Left ventricle myocardium superior (tissue), 1 donor: ENCODE measurements around the gene AFMID. TPM values are rescaled to one million over a fixed set of nuclear protein-coding genes. Genes with fewer than 3 reads are reported as not detected.
"Not testable (repeated sequence)": the region's sequence is repeated elsewhere in the genome, so short reads cannot be mapped to it uniquely, and the experiment has no call there.

ENCODE experiments used
- ATAC-seq: fragments of 200-7000 bp; cut with Tn5 transposase; one replicate; pipeline ENCODE4 v1.9.1; 2020; ENCODE audit warnings: mild to moderate bottlenecking, moderate library complexity
- DNase-seq: peaks from one replicate; pipeline ENCODE4 v3.0.0-alpha.2; 2020
- intact Hi-C: fragments of 100-400 bp; cut with micrococcal nuclease; formaldehyde crosslinking; loops from one replicate; pipeline ENCODE4 v1.11.0; 2022
- long read RNA-seq: library from polyadenylated mRNA; unstranded; transcript quantifications from one replicate; pipeline ENCODE4 v2.0.0, GENCODE V29; 2021
- total RNA-seq: library from RNA; stranded (reverse); fragmentation: NEBNext Ultra II Directional; extraction: Animal tissue kit (Norgen Biotek cat#: 25700); gene quantifications from one replicate; pipeline ENCODE4 v1.2.1, GENCODE V29; 2021
- donor health status: DM: no; HTN: yes; CAD: no; lungs with severe emphysema.

AFMID gene, protein sequence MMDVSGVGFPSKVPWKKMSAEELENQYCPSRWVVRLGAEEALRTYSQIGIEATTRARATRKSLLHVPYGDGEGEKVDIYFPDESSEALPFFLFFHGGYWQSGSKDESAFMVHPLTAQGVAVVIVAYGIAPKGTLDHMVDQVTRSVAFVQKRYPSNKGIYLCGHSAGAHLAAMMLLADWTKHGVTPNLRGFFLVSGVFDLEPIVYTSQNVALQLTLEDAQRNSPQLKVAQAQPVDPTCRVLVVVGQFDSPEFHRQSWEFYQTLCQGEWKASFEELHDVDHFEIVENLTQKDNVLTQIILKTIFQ
- total RNA-seq: 45.0 TPM
- long read RNA-seq, partial matches to known transcripts: 0 of 20 reads
- long read RNA-seq, other reads (novel, unspliced or antisense): 17 of 20 reads

GRCh38 chr17:78186692-78187595 is at the start of gene AFMID, which contains the start of gene TK1:
TSS of gene AFMID (plus strand) at chr17:78187362. CDS start at chr17:78187371, 9 bp downstream.
TSS of gene TK1 (minus strand) at chr17:78187052. CDS start at chr17:78186994, 58 bp downstream.
- ATAC-seq (peak; percentile 96), DNase-seq (peak; percentile 97)
- intact Hi-C loops: no loop called here

- intact Hi-C loops: no loop called here
- no peak for ATAC-seq
- peak; percentile 34 for DNase-seq
These were observed 49.6 kb upstream of the AFMID start for GRCh38 chr17:78137392-78138203.

DNA sequence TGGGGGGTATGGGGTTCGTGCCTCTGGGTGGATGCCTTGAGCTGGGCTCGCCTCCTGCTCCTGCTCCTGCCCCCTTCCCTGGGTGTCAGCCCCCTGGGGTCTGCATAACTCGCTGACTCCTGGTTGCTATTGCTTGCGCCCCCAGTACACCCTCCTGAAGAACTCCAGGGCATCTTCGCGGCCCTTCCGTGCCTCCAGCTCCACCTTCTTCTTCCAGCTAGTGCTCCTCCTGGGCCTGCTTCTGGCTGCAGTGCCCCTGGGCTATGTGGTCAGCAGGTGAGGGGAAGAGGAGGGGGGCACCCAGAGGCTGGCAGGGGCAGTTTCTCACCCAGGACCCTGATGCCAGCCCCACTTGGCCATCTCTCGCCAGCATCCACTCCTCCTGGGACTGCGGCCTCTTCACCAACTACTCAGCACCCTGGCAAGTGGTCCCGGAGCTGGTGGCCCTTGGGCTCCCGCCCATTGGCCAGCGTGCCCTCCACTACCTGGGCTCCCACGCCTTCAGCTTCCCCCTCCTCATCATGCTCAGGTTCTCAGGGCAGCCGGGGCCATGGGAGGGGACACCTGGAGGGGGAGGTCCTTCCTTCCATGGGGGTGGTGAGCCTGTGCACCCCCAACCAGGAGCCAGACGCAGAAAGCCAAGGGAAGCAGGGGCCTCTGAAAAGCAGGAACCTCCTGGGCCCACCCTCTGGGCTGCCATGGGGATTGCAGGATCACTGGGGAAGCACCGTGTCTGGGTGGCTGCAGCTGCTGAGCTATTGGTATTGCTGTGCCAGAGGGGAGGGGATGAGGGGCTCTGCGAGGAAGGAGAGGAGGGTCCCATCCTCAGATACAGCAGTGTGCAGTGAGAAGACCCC is 48.7 kb upstream of the AFMID start:
- no peak for DNase-seq
- ATAC-seq: no peak
- intact Hi-C loops: no loop called here

GRCh38 chr17:78139861-78140168 is 47.3 kb upstream of the AFMID start:
- ATAC-seq, DNase-seq, intact Hi-C loops: not testable (repeated sequence)

GRCh38 chr17:78140169-78141051 is 46.8 kb upstream of the AFMID start:
- intact Hi-C loops: no loop called here
- DNase-seq (peak; percentile 92), ATAC-seq (peak; percentile 77)

DNA sequence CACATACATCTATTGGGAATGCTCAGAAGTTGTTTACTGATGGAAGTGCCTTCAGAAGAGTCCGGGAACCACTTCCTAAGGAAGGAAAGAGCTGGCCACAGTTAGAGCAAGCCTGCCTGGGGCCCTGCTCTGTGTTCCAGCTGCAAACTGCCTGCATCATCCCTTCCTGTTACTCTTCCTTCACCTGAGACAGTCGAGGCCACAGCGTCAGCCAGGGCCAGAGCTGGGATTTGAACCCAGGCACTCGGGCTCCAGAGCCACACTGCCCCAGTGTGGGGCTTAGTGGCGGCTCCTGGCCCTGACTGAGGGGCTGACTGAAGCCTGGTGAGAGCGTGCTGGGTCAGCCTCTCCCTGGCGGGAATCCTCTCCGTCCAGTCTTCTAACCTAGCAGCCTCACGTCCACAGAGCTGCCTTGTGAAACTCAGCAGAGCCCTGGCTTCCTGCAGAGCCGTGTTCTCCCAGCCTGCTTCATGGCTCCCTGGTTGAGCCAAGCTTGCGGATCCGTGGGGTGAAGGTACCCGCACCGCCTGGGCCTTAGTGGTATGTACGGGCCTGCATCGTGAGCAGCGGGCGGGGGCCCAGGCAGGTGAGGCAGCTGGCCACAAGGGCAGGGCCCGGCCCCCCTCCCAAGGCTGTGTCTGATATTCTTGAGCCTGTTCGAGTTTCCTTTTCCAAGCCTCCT is 45.6 kb upstream of the AFMID start:
- ATAC-seq (no peak), DNase-seq (no peak)
- intact Hi-C loops: no loop called here

- ATAC-seq (no peak), DNase-seq (no peak)
- intact Hi-C loops: no loop called here
These were observed 44.9 kb upstream of the AFMID start for GRCh38 chr17:78142119-78142861.

DNA sequence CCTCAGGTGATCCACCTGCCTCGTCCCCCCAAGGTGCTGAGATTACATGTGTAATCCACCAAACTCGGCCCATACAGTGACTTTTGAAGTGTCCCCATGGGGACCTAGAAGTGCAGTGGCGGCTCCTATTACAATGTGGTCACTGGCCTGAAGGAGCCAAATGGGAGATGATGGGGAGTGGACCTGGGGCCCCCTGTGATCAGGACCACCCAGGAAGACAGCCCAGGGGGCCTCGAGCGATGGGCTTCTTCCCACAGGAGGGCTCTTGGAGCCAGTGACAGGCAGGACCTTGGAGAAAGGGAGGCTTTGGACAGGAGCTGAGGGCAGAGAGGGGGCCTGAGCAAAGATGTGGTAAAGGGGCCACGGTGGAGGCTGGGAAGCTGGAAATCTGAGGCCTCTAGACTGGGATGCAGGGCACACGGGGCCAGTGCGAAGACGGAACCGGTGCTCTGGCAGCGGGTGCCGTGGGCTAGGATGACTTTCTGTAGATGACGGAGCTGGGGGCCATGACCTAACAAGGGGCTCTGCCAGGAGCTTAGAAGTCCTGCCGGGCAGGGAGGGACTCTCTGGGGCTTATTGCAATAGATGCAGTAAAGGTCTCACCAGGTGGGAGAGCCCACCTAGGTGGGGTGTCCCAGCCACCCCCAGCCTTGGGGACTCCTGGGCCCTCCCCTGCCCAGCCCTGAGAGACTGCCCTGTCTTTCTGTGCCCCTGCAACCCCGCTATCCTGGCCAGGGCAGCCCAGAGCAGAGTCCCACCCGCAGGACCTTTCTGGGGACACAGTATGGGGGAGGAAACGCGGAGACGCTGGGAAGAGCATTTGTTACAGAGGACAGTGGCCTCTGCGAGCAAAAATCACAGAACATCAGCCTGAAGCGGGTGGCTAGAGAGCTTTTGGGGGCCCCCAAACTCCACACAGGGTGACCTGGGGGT is 43.7 kb upstream of the AFMID start:
- DNase-seq: no peak
- intact Hi-C loops: no loop called here

DNA sequence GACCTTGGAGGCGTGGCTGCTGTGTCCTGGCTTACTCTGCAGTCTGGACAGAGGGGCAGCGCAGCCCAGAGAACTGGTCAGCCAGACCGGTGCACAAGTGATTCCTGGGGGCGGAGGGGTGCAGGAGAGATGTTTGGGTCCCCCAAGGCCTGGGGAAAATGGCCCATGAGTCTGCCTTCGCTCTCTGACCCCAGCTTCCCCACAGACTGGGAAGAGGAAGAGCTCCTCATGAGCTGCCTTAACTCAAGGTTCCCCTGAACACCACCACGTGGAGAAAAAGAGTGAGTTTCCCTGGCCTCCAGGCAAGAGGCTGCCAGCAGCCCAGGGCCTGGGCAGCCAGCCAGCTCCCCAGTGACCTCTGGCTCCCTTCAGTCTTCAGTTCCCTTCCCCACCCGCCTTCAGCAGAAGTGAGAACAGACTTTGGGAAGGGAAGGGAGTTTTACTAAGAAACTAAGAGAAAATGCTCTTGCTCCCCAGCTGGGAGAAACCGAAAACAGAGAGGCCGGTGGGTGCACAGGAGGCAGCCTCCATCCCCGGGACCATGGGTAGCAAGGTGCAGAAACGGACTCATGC is 42.9 kb upstream of the AFMID start:
- intact Hi-C loops: no loop called here
- DNase-seq (peak; percentile 94), ATAC-seq (peak; percentile 81)

More for the DNA sequence above, 43.7 kb upstream of the AFMID start:
- ATAC-seq: no peak

DNA sequence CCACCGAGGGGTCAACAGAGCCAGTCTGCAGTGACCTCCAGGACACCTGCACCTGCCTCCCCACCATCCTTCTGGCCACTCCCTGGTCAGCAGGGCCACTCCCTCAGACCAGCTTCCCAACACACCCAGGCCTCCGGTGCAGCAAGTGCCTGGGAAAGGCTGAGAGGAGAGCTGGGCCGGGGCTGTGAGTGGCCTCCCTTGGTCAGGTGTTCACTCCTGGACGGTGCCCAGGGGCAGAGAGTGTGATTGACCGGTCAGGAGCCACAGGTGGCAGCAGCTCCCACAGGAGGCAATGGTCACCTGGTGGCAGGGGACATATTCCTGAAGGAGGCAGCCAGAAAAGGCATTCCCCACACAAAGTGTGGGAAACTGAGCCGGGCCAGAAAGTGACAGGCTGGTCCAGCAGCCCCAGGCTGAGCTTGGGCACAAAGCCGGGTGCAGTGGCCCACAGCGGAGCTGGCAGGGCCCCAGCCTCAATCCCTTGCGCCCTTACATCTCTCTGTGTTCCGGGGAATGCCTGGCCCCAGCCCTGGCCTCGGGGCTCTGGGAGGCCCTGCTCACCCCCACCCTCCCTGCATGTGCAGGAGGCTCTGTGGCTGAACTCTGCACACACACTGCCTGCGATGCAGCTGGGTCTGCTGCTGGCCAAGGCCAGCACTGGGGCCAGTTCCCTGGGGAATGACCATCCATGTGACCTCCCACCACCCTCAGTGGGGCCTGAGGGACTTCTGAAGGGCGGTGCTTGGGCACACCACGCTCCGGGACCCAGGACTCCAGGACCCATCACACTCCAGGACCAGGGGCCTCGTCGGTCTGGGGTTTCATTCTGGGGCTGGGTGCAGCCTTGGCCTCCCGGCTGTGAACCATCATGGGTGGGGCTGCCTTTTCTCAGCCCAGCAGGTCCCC is 42.2 kb upstream of the AFMID start:
- intact Hi-C loops: no loop called here
- DNase-seq (peak; percentile 74), ATAC-seq (peak; percentile 63)

GRCh38 chr17:78146471-78146869 is 40.7 kb upstream of the AFMID start:
- intact Hi-C loops: no loop called here
- DNase-seq (no peak), ATAC-seq (no peak)

- ATAC-seq: no peak
These were observed 40.3 kb upstream of the AFMID start for GRCh38 chr17:78146881-78147280.

GRCh38 chr17:78147315-78147998 is 39.7 kb upstream of the AFMID start:
- no peak for ATAC-seq
- intact Hi-C loops: no loop called here

More at GRCh38 chr17:78146881-78147280, 40.3 kb upstream of the AFMID start:
- intact Hi-C loops: no loop called here
- no peak for DNase-seq

More at GRCh38 chr17:78147315-78147998, 39.7 kb upstream of the AFMID start:
- DNase-seq: no peak
